Heart left ventricle (tissue), 13 donors: Measurements from ENCODE around the gene STON1.

ENCODE experiments used
- CTCF ChIP-seq, 12 donors: fragments of 200-600 bp; sonication (generic) in 4 of 12; IDR thresholded peaks; one replicate each; pipeline versions ENCODE4 v1.5.0 to v1.8.0; 2018 to 2022; ENCODE audit warnings: antibody characterized with exemption in 12 of 12, mild to moderate bottlenecking in 5 of 12
- POLR2A ChIP-seq, 2 donors: fragments of 450-650 bp; IDR thresholded peaks; one replicate each; pipeline ENCODE4 v1.6.1; 2017; ENCODE audit warnings: antibody characterized with exemption in 2 of 2, mild to moderate bottlenecking in 2 of 2, moderate library complexity in 2 of 2
- donor health status: ischemic (EF 13 %, LVEDD 7.1; RV severe dilation, severe dysfunction).
- donor health status: DM: no; HTN: yes; CAD: no.
- donor health status: DM: no; HTN: no; CAD: no.
- donor health status: ischemic (EF 25% LVEDD 6.9; RV normal size, moderate dysfunction).
- donor health status: ischemic (EF 25% LVEDD 5.7; RV mildly dilated, moderate dysfunction).
- donor health status: ischemic (EF 35%, LVEDD 5.7; RV mildly dilated, moderate dysfunction).
- donor health status: nonischemic (EF 11% LVEDD 7.7; RV severe dilation, severe dysfunction).
- donor health status: DM: yes; HTN: yes; CAD: no.
- donor health status: PGD.
- donor health status: ischemic (EF 29% LVEDD 5.4; RV normal size, mild dysfunction).
- donor health status: nonischemic (EF 23%, LVEDD 6.1; RV moderate dilation, normal function).

GRCh38 chr2:48600204-48600813 is 70.4 kb downstream of the STON1 start:
- peak; percentile 51 to 80 (median 66) for TF ChIP-seq CTCF (IDR thresholded peaks at IDR 0.05)
- no peak for TF ChIP-seq POLR2A (IDR thresholded peaks at IDR 0.05)
